WTC11 (cell line): ENCODE data around the gene STX5. TPM values are rescaled to one million over a fixed set of nuclear protein-coding genes. Genes with fewer than 3 reads are reported as not detected.
A peak's percentile ranks its signal among the peaks of the same experiment; 100 is the strongest.

Experiments used
- ATAC-seq: fragments of 200-7000 bp; cut with Tn5 transposase; 2 replicates; pipeline ENCODE4 v1.10.0; 2021; ENCODE audit warnings: mild to moderate bottlenecking, moderate library complexity
- CTCF ChIA-PET: fragments of 300-600 bp; sonication (Branson Sonifier 250); formaldehyde crosslinking; loops from one replicate; lab custom pipeline; 2021; ENCODE audit warnings: antibody characterized with exemption; lab: Charles Lee
- POLR2A ChIA-PET: fragments of 350-600 bp; sonication (Branson Sonifier 250); formaldehyde crosslinking; loops from one replicate; lab custom pipeline; 2021; ENCODE audit warnings: antibody characterized with exemption; lab: Charles Lee
- DNase-seq: peaks from one replicate; pipeline ENCODE4 v3.0.0; 2021; ENCODE audit warnings: low spot score
- H3K27ac Mint-ChIP-seq: 2 replicates; pipeline ENCODE4 v1.8.0; 2021; ENCODE audit warnings: mixed read lengths
- H3K27me3 Mint-ChIP-seq: 2 replicates; pipeline ENCODE4 v1.8.0; 2021; ENCODE audit warnings: low read depth, mild to moderate bottlenecking, moderate library complexity, mixed read lengths
- H3K36me3 Mint-ChIP-seq: 2 replicates; pipeline ENCODE4 v1.8.0; 2021; ENCODE audit warnings: mixed read lengths
- H3K4me1 Mint-ChIP-seq: 2 replicates; pipeline ENCODE4 v1.8.0; 2022; ENCODE audit warnings: mixed read lengths
- H3K4me3 Mint-ChIP-seq: 2 replicates; pipeline ENCODE4 v1.8.0; 2021; ENCODE audit warnings: mild to moderate bottlenecking, moderate library complexity, mixed read lengths
- H3K9me3 Mint-ChIP-seq: 2 replicates; pipeline ENCODE4 v1.8.0; 2021; ENCODE audit warnings: mixed read lengths
- CREM ChIP-seq: sonication (generic); formaldehyde crosslinking; IDR thresholded peaks from 2 replicates; pipeline ENCODE4 v1.8.1; 2022; ENCODE audit warnings: mild to moderate bottlenecking, missing genetic modification reagents, moderate library complexity
- E2F1 ChIP-seq: sonication (generic); formaldehyde crosslinking; IDR thresholded peaks from 2 replicates; pipeline ENCODE4 v1.8.0; 2022; ENCODE audit warnings: mild to moderate bottlenecking, missing genetic modification reagents
- E2F4 ChIP-seq: sonication (generic); formaldehyde crosslinking; IDR thresholded peaks from 2 replicates; pipeline ENCODE4 v1.8.1; 2022; ENCODE audit warnings: low read depth, mild to moderate bottlenecking, moderate library complexity, missing genetic modification reagents, borderline replicate concordance
- ERG ChIP-seq: fragments of 250-450 bp; sonication (Bioruptor Pico); IDR thresholded peaks from 2 replicates; pipeline ENCODE4 v1.8.0; 2021; ENCODE audit warnings: mild to moderate bottlenecking
- ETV6 ChIP-seq: sonication (generic); formaldehyde crosslinking; IDR thresholded peaks from 2 replicates; pipeline ENCODE4 v1.8.1; 2022; ENCODE audit warnings: mild to moderate bottlenecking, missing genetic modification reagents
- GTF2I ChIP-seq: fragments of 250-450 bp; sonication (Bioruptor Pico); conservative IDR thresholded peaks from 2 replicates; pipeline ENCODE4 v1.4.0; 2021; ENCODE audit warnings: mild to moderate bottlenecking
- IRF1 ChIP-seq: sonication (generic); formaldehyde crosslinking; IDR thresholded peaks from 2 replicates; pipeline ENCODE4 v1.8.0; 2023; ENCODE audit warnings: missing genetic modification reagents
- IRF2 ChIP-seq: sonication (generic); formaldehyde crosslinking; IDR thresholded peaks from 2 replicates; pipeline ENCODE4 v1.8.0; 2022; ENCODE audit warnings: low read depth, missing genetic modification reagents, borderline replicate concordance
- MLX ChIP-seq: sonication (generic); formaldehyde crosslinking; IDR thresholded peaks from 2 replicates; pipeline ENCODE4 v1.8.1; 2023; ENCODE audit warnings: mild to moderate bottlenecking, missing genetic modification reagents, moderate library complexity
- NR1H2 ChIP-seq: sonication (generic); formaldehyde crosslinking; IDR thresholded peaks from 2 replicates; pipeline ENCODE4 v1.9.0; 2021; ENCODE audit warnings: mild to moderate bottlenecking, moderate library complexity, missing genetic modification reagents
- NR2C2 ChIP-seq: sonication (generic); formaldehyde crosslinking; IDR thresholded peaks from 2 replicates; pipeline ENCODE4 v1.8.0; 2022; ENCODE audit warnings: mild to moderate bottlenecking, missing genetic modification reagents
- OVOL2 ChIP-seq: fragments of 250-450 bp; sonication (Bioruptor Pico); IDR thresholded peaks from 2 replicates; pipeline ENCODE4 v1.9.0; 2021; ENCODE audit warnings: mild to moderate bottlenecking, borderline replicate concordance
- RELA ChIP-seq: sonication (generic); formaldehyde crosslinking; IDR thresholded peaks from 2 replicates; pipeline ENCODE4 v1.8.1; 2022; ENCODE audit warnings: missing genetic modification reagents, mild to moderate bottlenecking, borderline replicate concordance
- SMAD4 ChIP-seq: sonication (generic); formaldehyde crosslinking; IDR thresholded peaks from 2 replicates; pipeline ENCODE4 v1.8.0; 2022; ENCODE audit warnings: mild to moderate bottlenecking, missing genetic modification reagents
- SP1 ChIP-seq: sonication (generic); formaldehyde crosslinking; conservative IDR thresholded peaks from 2 replicates; pipeline ENCODE4 v1.8.1; 2022; ENCODE audit warnings: missing genetic modification reagents
- TEAD1 ChIP-seq: sonication (generic); formaldehyde crosslinking; IDR thresholded peaks from 2 replicates; pipeline ENCODE4 v1.8.0; 2022; ENCODE audit warnings: mild to moderate bottlenecking, missing genetic modification reagents
- USF1 ChIP-seq: sonication (generic); formaldehyde crosslinking; IDR thresholded peaks from 2 replicates; pipeline ENCODE4 v1.8.0; 2022; ENCODE audit warnings: mild to moderate bottlenecking, missing genetic modification reagents
- ZNF138 ChIP-seq: sonication (generic); formaldehyde crosslinking; conservative IDR thresholded peaks from 2 replicates; pipeline ENCODE4 v1.8.1; 2022; ENCODE audit warnings: mild to moderate bottlenecking, moderate library complexity, missing genetic modification reagents
- ZNF232 ChIP-seq: sonication (generic); formaldehyde crosslinking; IDR thresholded peaks from 2 replicates; pipeline ENCODE4 v1.8.0; 2022; ENCODE audit warnings: mild to moderate bottlenecking, missing genetic modification reagents
- ZNF317 ChIP-seq: sonication (generic); formaldehyde crosslinking; IDR thresholded peaks from 2 replicates; pipeline ENCODE4 v1.8.1; 2023; ENCODE audit warnings: low read depth, mild to moderate bottlenecking, moderate library complexity, missing genetic modification reagents, borderline replicate concordance
- total RNA-seq: library from RNA; stranded (reverse); gene quantifications from 3 replicates; pipeline ENCODE4 v1.2.3, GENCODE V29; 2021
- TF ChIP-seq, protein P1 (sequence below): fragments of 250-450 bp; sonication (Bioruptor Pico); IDR thresholded peaks from 2 replicates; pipeline ENCODE4 v1.9.0; 2021; ENCODE audit warnings: mild to moderate bottlenecking
- TF ChIP-seq, protein P2 (sequence below): fragments of 250-450 bp; sonication (Bioruptor Pico); conservative IDR thresholded peaks from 2 replicates; pipeline ENCODE4 v1.9.0; 2021; ENCODE audit warnings: mild to moderate bottlenecking
- TF ChIP-seq, protein P3 (sequence below): sonication (generic); formaldehyde crosslinking; IDR thresholded peaks from 2 replicates; pipeline ENCODE4 v1.8.1; 2023; ENCODE audit warnings: mild to moderate bottlenecking, moderate library complexity, missing genetic modification reagents
- TF ChIP-seq, protein P4 (sequence below): fragments of 250-450 bp; sonication (Bioruptor Pico); IDR thresholded peaks from 2 replicates; pipeline ENCODE4 v2.1.2; 2022; ENCODE audit warnings: mild to moderate bottlenecking, moderate library complexity

STX5 gene
- total RNA-seq, 1 experiment from 2014 or later = 30.2 TPM

GRCh38 chr11:62787005-62787759 is 44.7 kb downstream of the STX5 start, which contains the start of gene TMEM179B:
TMEM179B (plus strand) TSS chr11:62787402; CDS start chr11:62787432, 30 bp downstream.
- ChIA-PET POLR2A (interaction anchor here (0.6 to 3.4 kb wide), 21 partner anchors 16 to 195 kb away, joined by 3 to 25 read pairs (median 5); partner anchors contain the start of genes C11orf98, CSKMT, GNG3 and HNRNPUL2), CTCF (interaction anchor here (0.5 to 4.6 kb wide), 57 partner anchors 9 to 393 kb away, joined by 3 to 121 read pairs (median 6); partner anchors contain the start of genes B3GAT3, BSCL2, C11orf98 and CSKMT)
- Mint-ChIP-seq H3K4me3 (peak within 1 kb of the TSS; percentile 91), H3K9me3 (no peaks in the 10 kb centered on the region), H3K36me3 (peaks cover 36% of the 10 kb centered on the region), H3K27ac (peak within 1 kb of the TSS; percentile 99), H3K4me1 (peaks cover 33% of the 10 kb centered on the region), H3K27me3 (no peaks in the 10 kb centered on the region; the same call in 1 of the 2 replicates)
- ATAC-seq (peak; percentile 74), DNase-seq (peak; percentile 99)
- TF ChIP-seq SMAD4 (no peak), MLX (CRISPR knock-in tag) (peak; percentile 89; the same call in 1 of the 2 replicates), USF1 (peak; percentile 61; the same call in 1 of the 2 replicates), E2F4 (CRISPR knock-in tag) (no peak), CREM (CRISPR knock-in tag) (peak; percentile 97), SP1 (CRISPR knock-in tag) (peak; percentile 98), RELA (CRISPR knock-in tag) (peak; percentile 86; the same call in 1 of the 2 replicates), OVOL2 (CRISPR knock-in tag) (no peak), E2F1 (CRISPR knock-in tag) (peak; percentile 89; the same call in 1 of the 2 replicates), ZNF232 (CRISPR knock-in tag) (peak; percentile 96), GTF2I (CRISPR knock-in tag) (no peak), ZNF317 (CRISPR knock-in tag) (peak; percentile 60; the same call in 1 of the 2 replicates), ETV6 (peak; percentile 97), NR2C2 (CRISPR knock-in tag) (no peak), ERG (CRISPR knock-in tag) (no peak; the same call in 1 of the 2 replicates), ZNF138 (peak; percentile 97), NR1H2 (CRISPR knock-in tag) (no peak), TEAD1 (CRISPR knock-in tag) (peak; percentile 93), IRF1 (CRISPR knock-in tag) (peak; percentile 92), IRF2 (peak; percentile 80; the same call in 1 of the 2 replicates)
- TF ChIP-seq, protein P1, sequence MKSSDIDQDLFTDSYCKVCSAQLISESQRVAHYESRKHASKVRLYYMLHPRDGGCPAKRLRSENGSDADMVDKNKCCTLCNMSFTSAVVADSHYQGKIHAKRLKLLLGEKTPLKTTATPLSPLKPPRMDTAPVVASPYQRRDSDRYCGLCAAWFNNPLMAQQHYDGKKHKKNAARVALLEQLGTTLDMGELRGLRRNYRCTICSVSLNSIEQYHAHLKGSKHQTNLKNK (CRISPR knock-in tag) = 0 out of 2 replicates have a peak, but pooled peaks have one; percentile 24
- TF ChIP-seq, protein P2, sequence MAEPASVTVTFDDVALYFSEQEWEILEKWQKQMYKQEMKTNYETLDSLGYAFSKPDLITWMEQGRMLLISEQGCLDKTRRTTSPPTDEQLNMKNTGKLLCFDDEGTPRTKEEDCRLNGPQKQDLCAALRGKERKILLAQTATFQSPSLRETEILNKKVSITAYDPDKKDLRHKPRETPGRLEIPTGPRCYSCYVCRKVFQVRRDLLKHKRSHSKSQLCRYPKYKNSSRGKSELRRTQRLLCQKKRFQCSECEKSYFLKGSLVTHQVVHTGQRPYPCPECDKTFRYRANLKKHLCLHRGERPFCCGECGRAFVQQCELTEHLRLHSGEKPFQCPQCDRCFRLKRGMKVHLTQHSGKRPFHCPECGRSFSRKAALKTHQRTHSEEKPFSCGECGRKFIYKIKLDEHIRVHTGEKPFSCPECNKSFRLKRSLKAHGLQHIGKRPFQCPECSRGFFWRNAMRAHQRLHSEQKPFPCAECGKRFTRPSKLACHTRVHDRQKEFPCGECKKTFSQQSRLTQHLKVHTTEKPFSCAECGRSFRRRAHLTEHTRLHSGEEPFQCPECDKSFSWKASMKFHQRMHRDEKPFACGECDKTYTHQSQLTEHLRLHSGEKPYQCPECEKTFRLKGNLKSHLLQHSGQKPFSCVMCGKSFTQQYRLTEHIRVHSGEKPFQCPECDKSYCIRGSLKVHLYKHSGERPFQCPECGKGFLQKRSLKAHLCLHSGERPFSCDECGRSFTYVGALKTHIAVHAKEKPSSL = no peak
- TF ChIP-seq, protein P3, sequence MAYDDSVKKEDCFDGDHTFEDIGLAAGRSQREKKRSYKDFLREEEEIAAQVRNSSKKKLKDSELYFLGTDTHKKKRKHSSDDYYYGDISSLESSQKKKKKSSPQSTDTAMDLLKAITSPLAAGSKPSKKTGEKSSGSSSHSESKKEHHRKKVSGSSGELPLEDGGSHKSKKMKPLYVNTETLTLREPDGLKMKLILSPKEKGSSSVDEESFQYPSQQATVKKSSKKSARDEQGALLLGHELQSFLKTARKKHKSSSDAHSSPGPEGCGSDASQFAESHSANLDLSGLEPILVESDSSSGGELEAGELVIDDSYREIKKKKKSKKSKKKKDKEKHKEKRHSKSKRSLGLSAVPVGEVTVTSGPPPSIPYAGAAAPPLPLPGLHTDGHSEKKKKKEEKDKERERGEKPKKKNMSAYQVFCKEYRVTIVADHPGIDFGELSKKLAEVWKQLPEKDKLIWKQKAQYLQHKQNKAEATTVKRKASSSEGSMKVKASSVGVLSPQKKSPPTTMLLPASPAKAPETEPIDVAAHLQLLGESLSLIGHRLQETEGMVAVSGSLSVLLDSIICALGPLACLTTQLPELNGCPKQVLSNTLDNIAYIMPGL (CRISPR knock-in tag) = peak; percentile 77; the same call in 1 of the 2 replicates
- TF ChIP-seq, protein P4, sequence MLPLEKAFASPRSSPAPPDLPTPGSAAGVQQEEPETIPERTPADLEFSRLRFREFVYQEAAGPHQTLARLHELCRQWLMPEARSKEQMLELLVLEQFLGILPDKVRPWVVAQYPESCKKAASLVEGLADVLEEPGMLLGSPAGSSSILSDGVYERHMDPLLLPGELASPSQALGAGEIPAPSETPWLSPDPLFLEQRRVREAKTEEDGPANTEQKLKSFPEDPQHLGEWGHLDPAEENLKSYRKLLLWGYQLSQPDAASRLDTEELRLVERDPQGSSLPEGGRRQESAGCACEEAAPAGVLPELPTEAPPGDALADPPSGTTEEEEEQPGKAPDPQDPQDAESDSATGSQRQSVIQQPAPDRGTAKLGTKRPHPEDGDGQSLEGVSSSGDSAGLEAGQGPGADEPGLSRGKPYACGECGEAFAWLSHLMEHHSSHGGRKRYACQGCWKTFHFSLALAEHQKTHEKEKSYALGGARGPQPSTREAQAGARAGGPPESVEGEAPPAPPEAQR = no peak
